Type B pancreatic cell (in vitro differentiated cells): ENCODE measurements around the gene NOL9. TPM values are rescaled to one million over a fixed set of nuclear protein-coding genes. Genes with fewer than 3 reads are reported as not detected.

Source experiments
- DNase-seq: peaks from one replicate; pipeline ENCODE4 v3.0.0; 2021; ENCODE audit warnings: mixed read lengths; ENCODE audit not compliant: unreplicated experiment; ENCODE audit errors: extremely low spot score
- H3K27ac Mint-ChIP-seq: 2 replicates; pipeline ENCODE4 v1.8.0; 2021; ENCODE audit warnings: mild to moderate bottlenecking, mixed read lengths
- H3K27me3 Mint-ChIP-seq: 2 replicates; pipeline ENCODE4 v1.8.0; 2021; ENCODE audit warnings: mixed read lengths
- H3K36me3 Mint-ChIP-seq: 2 replicates; pipeline ENCODE4 v1.8.0; 2021; ENCODE audit warnings: mixed read lengths
- H3K4me1 Mint-ChIP-seq: one replicate; pipeline ENCODE4 v1.8.0; 2021; ENCODE audit warnings: mixed read lengths; ENCODE audit not compliant: unreplicated experiment
- H3K4me3 Mint-ChIP-seq: 2 replicates; pipeline ENCODE4 v1.8.0; 2021; ENCODE audit warnings: mild to moderate bottlenecking, mixed read lengths
- H3K9me3 Mint-ChIP-seq: 2 replicates; pipeline ENCODE4 v1.8.0; 2021; ENCODE audit warnings: mixed read lengths
- long read RNA-seq: library from polyadenylated mRNA; unstranded; transcript quantifications from one replicate; pipeline ENCODE4 v2.0.0, GENCODE V29; 2020
- total RNA-seq: library from RNA; stranded (reverse); gene quantifications from 2 replicates; pipeline ENCODE4 v1.2.1, GENCODE V29; 2021; ENCODE audit warnings: low replicate concordance
- TF ChIP-seq, protein P1 (sequence below): fragments of 200-600 bp; sonication (generic); conservative IDR thresholded peaks from 2 replicates; pipeline ENCODE4 v1.5.0; 2021; ENCODE audit warnings: antibody characterized with exemption, mild to moderate bottlenecking

The NOL9 gene
- total RNA-seq: 32.9 and 43.0 TPM in 2 replicates
- long read RNA-seq, full-length matches to known transcripts: 1 of 2 reads
- long read RNA-seq, partial matches to known transcripts: 1 of 2 reads
- long read RNA-seq, other reads (novel, unspliced or antisense): 0 of 2 reads

DNA sequence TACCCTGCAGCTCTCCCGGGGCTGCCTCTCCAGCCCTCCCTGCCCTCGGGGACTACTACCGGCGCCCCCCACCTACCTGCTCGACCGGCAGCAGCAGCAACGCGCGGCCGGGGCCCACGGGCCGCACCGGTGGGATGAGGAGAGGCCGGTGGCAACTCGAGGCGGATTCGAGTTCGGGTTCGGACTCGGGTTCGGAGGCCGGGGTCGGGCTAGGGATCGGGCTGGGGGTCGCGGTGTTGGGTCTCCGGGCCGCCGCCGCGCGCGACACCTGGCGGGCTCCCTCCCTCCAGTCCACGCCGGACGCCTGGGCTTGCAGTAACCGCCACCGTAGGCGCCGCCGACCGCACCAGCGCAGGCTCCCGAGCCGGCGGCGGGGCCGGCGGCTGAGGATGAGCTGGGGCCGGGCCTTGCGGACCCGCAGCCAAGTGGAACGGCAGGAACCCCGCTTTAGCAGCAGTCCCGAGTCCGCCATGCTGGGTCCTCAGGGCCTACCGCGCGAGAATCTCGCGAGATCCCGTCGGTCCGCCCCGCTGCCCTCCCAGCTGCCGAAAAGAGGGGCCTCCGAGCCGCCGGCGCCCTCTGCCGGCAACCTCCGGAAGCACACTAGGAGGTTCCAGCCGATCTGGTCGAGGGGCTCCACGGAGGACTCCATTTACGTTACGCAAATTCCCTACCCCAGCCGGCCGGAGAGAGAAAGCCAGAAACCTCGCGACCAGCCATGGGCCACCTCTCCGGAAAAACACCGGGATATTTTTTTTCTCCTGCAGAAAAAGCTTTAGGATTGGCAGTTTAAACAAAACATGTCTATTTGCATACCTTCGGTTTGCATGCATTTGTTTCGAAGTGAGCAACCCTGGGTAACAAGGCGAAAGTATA lies at the start of gene NOL9:
NOL9 (minus strand) TSS at position 483 of the 876 bp plus-strand sequence; CDS start at position 472, 11 bp downstream.
- Mint-ChIP-seq H3K36me3 (peaks cover 3% of the 10 kb centered on the region), H3K27me3 (no peaks in the 10 kb centered on the region), H3K9me3 (no peaks in the 10 kb centered on the region), H3K4me1 (peaks cover 4% of the 10 kb centered on the region), H3K27ac (peak within 1 kb of the TSS; percentile 39), H3K4me3 (peak within 1 kb of the TSS; percentile 85)
- TF ChIP-seq, protein P1, sequence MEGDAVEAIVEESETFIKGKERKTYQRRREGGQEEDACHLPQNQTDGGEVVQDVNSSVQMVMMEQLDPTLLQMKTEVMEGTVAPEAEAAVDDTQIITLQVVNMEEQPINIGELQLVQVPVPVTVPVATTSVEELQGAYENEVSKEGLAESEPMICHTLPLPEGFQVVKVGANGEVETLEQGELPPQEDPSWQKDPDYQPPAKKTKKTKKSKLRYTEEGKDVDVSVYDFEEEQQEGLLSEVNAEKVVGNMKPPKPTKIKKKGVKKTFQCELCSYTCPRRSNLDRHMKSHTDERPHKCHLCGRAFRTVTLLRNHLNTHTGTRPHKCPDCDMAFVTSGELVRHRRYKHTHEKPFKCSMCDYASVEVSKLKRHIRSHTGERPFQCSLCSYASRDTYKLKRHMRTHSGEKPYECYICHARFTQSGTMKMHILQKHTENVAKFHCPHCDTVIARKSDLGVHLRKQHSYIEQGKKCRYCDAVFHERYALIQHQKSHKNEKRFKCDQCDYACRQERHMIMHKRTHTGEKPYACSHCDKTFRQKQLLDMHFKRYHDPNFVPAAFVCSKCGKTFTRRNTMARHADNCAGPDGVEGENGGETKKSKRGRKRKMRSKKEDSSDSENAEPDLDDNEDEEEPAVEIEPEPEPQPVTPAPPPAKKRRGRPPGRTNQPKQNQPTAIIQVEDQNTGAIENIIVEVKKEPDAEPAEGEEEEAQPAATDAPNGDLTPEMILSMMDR: peak; percentile 95
- DNase-seq: peak; percentile 99

DNA sequence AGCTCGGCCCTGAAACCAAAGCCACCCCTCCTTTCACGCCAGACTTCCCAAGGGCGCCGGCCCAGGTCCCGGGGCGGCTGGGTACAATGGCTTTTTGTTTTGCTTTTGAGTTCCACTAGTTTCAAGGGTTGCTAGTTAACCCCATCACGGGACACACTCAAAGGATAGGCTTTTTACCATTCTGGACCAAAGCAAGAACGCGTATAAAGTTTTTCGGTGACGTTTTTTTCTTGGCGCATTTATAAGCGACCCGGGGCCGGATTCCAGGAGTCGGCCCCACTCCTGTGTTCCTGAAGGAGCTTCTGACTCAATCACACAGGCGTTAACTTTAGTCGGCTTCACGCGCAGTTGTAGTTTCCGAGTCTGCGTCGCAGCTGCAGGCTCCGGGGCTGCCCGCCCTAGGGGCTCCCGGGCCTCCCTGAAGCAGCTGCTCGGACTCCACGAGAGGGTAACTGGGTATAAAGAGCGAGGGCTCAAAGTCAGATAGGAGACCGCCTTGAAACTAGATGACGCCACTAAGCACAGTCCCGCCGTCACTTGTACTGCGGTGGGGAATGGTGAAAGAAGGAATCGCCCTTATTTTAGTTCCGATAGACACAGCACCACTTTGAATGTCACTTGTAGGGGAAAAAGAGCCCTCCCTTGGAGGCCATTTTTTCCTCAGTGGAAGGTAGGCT lies 49.1 kb upstream of the NOL9 start:
- TF ChIP-seq, protein P1: no peak
- Mint-ChIP-seq H3K27ac (peak overlapping the region; percentile 97), H3K9me3 (no peaks in the 10 kb centered on the region), H3K36me3 (no peaks in the 10 kb centered on the region), H3K27me3 (peaks cover 8% of the 10 kb centered on the region), H3K4me1 (peaks cover 19% of the 10 kb centered on the region), H3K4me3 (peak overlapping the region; percentile 85)
- no peak for DNase-seq

DNA sequence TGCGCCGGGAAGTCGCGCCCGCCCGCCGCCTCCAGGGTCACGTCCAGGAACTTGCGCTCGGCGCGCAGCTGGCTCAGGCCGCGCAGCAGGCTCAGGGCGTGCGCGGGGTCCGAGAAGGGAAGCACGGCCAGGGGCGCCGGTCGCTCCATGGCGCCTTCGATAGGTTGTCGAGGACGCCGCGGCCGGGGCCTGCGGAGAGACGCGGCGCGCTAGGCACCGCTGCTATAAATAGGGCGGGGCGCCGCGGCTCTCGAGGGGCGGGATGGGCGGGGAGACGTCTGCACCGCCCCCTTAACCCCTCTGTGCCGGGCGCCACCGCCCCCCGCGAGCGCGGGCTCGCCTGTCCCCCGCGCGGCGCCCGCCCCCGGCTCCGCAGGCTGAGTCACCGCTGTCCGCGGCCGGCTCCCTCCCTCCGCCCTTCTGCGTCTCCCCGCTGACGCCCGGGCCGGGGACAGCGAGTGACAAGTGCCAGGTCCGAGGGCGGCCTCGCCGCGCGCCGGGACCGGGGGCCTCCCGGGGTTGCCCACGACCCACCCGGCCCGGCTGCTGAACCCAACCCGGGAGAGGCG lies 48.4 kb upstream of the NOL9 start, which contains the start of gene KLHL21:
KLHL21 (minus strand) TSS at position 201 of the 569 bp plus-strand sequence; CDS start at position 149, 52 bp downstream.
- TF ChIP-seq, protein P1: no peak
- H3K4me1 Mint-ChIP-seq: peaks cover 19% of the 10 kb centered on the region
- H3K4me3 Mint-ChIP-seq: peak within 1 kb of the TSS; percentile 94
- no peaks in the 10 kb centered on the region for H3K36me3 Mint-ChIP-seq
- H3K27me3 Mint-ChIP-seq: peaks cover 8% of the 10 kb centered on the region
- peak; percentile 85 for DNase-seq
- H3K9me3 Mint-ChIP-seq: no peaks in the 10 kb centered on the region
- H3K27ac Mint-ChIP-seq: peak within 1 kb of the TSS; percentile 97

DNA sequence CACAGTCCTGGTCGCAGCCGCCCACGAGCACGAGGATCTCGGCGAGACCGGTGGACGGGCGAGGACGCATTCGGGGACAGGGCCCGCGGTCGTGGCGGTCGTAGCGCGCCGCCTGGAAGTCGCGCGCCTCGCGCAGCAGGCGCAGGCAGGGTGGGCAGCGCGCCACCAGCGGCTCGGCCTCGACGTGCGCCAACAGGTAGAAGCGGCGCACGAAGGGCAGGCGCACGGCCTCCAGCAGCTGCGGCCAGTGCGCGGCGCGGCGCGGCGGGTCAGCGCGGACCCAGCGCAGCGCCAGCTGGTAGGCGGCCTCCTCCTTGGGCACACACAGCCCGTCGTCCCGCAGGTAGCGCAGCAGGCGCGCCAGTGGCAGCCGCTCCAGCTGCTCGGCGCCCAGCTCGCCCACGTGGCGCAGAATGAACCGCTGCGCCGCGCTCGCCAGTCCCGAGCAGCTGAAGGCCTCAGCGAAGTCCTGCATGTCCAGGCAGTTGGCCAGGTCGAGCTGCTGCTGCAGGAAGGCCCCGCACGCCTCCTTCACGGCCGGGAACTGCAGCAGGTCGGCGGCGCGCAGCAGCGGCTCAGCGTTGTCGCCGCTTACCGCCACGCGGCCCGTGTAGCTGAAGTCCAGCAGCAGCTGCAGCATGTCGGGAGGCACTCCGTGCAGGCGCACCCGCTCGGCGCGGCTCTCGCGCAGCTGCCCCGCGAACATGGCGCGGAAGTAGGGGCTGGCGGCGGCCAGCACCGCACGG lies 47.8 kb upstream of the NOL9 start:
- H3K4me3 Mint-ChIP-seq: peak overlapping the region; percentile 94
- H3K27me3 Mint-ChIP-seq: peaks cover 8% of the 10 kb centered on the region
- peak overlapping the region; percentile 72 for H3K27ac Mint-ChIP-seq
- H3K9me3 Mint-ChIP-seq: no peaks in the 10 kb centered on the region
- TF ChIP-seq, protein P1: peak; percentile 14
- no peaks in the 10 kb centered on the region for H3K36me3 Mint-ChIP-seq
- no peak for DNase-seq
- peaks cover 19% of the 10 kb centered on the region for H3K4me1 Mint-ChIP-seq
